ENCODE measurements around the gene MAPRE2. TPM values are rescaled to one million over a fixed set of nuclear protein-coding genes. Genes with fewer than 3 reads are reported as not detected.

Gene MAPRE2
- total RNA-seq, 2 experiments from 2014 or later, result 62.5 to 66.2 TPM

GRCh38 chr18:35117372-35117771 is 76.2 kb downstream of the MAPRE2 start:
- peaks cover 44% of the 10 kb centered on the region for H3K4me1 Mint-ChIP-seq (ENCODE audit: low read depth)
- H3K36me3 Mint-ChIP-seq (ENCODE audit: low read depth), result peaks cover 9% of the 10 kb centered on the region
- no peak overlapping the region for H3K4me3 Mint-ChIP-seq
- no peaks in the 10 kb centered on the region for H3K27me3 Mint-ChIP-seq (ENCODE audit: low read depth)
- intact Hi-C loops (cut with micrococcal nuclease), result no loop called here
- CTCF ChIA-PET, result no interaction called here
- no peaks in the 10 kb centered on the region for H3K9me3 Mint-ChIP-seq
- no peak overlapping the region for H3K27ac Mint-ChIP-seq
- DNase-seq, result no peak

GRCh38 chr18:35117951-35118411 is 76.8 kb downstream of the MAPRE2 start:
- no peak overlapping the region for H3K27ac Mint-ChIP-seq
- intact Hi-C loops (cut with micrococcal nuclease), result no loop called here
- H3K4me3 Mint-ChIP-seq, result no peak overlapping the region
- H3K36me3 Mint-ChIP-seq (ENCODE audit: low read depth), result peaks cover 6% of the 10 kb centered on the region
- no peak for DNase-seq
- no peaks in the 10 kb centered on the region for H3K27me3 Mint-ChIP-seq (ENCODE audit: low read depth)
- H3K9me3 Mint-ChIP-seq, result no peaks in the 10 kb centered on the region
- H3K4me1 Mint-ChIP-seq (ENCODE audit: low read depth), result peaks cover 48% of the 10 kb centered on the region
- CTCF ChIA-PET, result no interaction called here

GRCh38 chr18:35118641-35119040 is 77.4 kb downstream of the MAPRE2 start:
- intact Hi-C loops (cut with micrococcal nuclease), result no loop called here
- CTCF ChIA-PET, result no interaction called here
- no peak overlapping the region for H3K27ac Mint-ChIP-seq
- DNase-seq, result no peak
- H3K27me3 Mint-ChIP-seq (ENCODE audit: low read depth), result no peaks in the 10 kb centered on the region
- peaks cover 9% of the 10 kb centered on the region for H3K36me3 Mint-ChIP-seq (ENCODE audit: low read depth)
- H3K9me3 Mint-ChIP-seq, result peaks cover 2% of the 10 kb centered on the region
- peaks cover 50% of the 10 kb centered on the region for H3K4me1 Mint-ChIP-seq (ENCODE audit: low read depth)
- H3K4me3 Mint-ChIP-seq, result no peak overlapping the region

GRCh38 chr18:35121038-35121437 is 79.8 kb downstream of the MAPRE2 start:
- Mint-ChIP-seq H3K36me3 (ENCODE audit: low read depth) (peaks cover 15% of the 10 kb centered on the region), H3K27me3 (ENCODE audit: low read depth) (no peaks in the 10 kb centered on the region), H3K27ac (no peak overlapping the region), H3K4me1 (ENCODE audit: low read depth) (peaks cover 46% of the 10 kb centered on the region), H3K4me3 (no peak overlapping the region), H3K9me3 (peaks cover 9% of the 10 kb centered on the region)
- CTCF ChIA-PET, result interaction anchor here (0.9 to 2.2 kb wide), 5 partner anchors 17 to 114 kb away, joined by 3 to 6 read pairs (median 3); no protein-coding TSS in a partner anchor
- intact Hi-C loops (cut with micrococcal nuclease), result no loop called here
- no peak for DNase-seq

GRCh38 chr18:35121531-35121930 is 80.3 kb downstream of the MAPRE2 start:
- Mint-ChIP-seq H3K27me3 (ENCODE audit: low read depth) (no peaks in the 10 kb centered on the region), H3K27ac (no peak overlapping the region), H3K4me1 (ENCODE audit: low read depth) (peaks cover 41% of the 10 kb centered on the region), H3K36me3 (ENCODE audit: low read depth) (peaks cover 16% of the 10 kb centered on the region), H3K9me3 (peaks cover 9% of the 10 kb centered on the region), H3K4me3 (no peak overlapping the region)
- CTCF ChIA-PET, result interaction anchor here (0.9 to 2.2 kb wide), 3 partner anchors 33 to 115 kb away, joined by 3 to 6 read pairs (median 3); no protein-coding TSS in a partner anchor
- DNase-seq, result no peak
- intact Hi-C loops (cut with micrococcal nuclease), result no loop called here

- peak overlapping the region; percentile 47 for H3K27ac Mint-ChIP-seq
- CTCF ChIA-PET, result interaction anchor here (0.7 to 2.2 kb wide), 5 partner anchors 13 to 116 kb away, joined by 3 to 6 read pairs (median 4); partner anchors contain the start of gene MAPRE2
- intact Hi-C loops (cut with micrococcal nuclease), result loop anchor here (2.0 kb wide), 1 partner anchor 96 kb away; no protein-coding TSS in a partner anchor
- H3K27me3 Mint-ChIP-seq (ENCODE audit: low read depth), result no peaks in the 10 kb centered on the region
- peaks cover 9% of the 10 kb centered on the region for H3K9me3 Mint-ChIP-seq
- peak; percentile 65 for DNase-seq
- H3K4me1 Mint-ChIP-seq (ENCODE audit: low read depth), result peaks cover 36% of the 10 kb centered on the region
- peaks cover 16% of the 10 kb centered on the region for H3K36me3 Mint-ChIP-seq (ENCODE audit: low read depth)
- H3K4me3 Mint-ChIP-seq, result peak overlapping the region; percentile 27
Measured at GRCh38 chr18:35122586-35123224, 81.5 kb downstream of the MAPRE2 start.

- no peaks in the 10 kb centered on the region for H3K27me3 Mint-ChIP-seq (ENCODE audit: low read depth)
- intact Hi-C loops (cut with micrococcal nuclease), result loop anchor here (2.0 kb wide), 1 partner anchor 97 kb away; no protein-coding TSS in a partner anchor
- peaks cover 33% of the 10 kb centered on the region for H3K4me1 Mint-ChIP-seq (ENCODE audit: low read depth)
- H3K4me3 Mint-ChIP-seq, result no peak overlapping the region
- H3K9me3 Mint-ChIP-seq, result peaks cover 9% of the 10 kb centered on the region
- CTCF ChIA-PET, result interaction anchor here (0.6 to 1.3 kb wide), 3 partner anchors 83 to 1087 kb away, joined by 3 to 4 read pairs (median 3); partner anchors contain the start of gene MAPRE2
- DNase-seq, result no peak
- no peak overlapping the region for H3K27ac Mint-ChIP-seq
- H3K36me3 Mint-ChIP-seq (ENCODE audit: low read depth), result peaks cover 19% of the 10 kb centered on the region
Measured at GRCh38 chr18:35123811-35124210, 82.6 kb downstream of the MAPRE2 start.

GRCh38 chr18:35127201-35127600 is 86.0 kb downstream of the MAPRE2 start:
- peaks cover 33% of the 10 kb centered on the region for H3K36me3 Mint-ChIP-seq (ENCODE audit: low read depth)
- CTCF ChIA-PET, result interaction anchor here (0.6 to 2.1 kb wide), 7 partner anchors 10 to 796 kb away, joined by 3 to 8 read pairs (median 3); no protein-coding TSS in a partner anchor
- DNase-seq, result peak; percentile 19

GRCh38 chr18:35128675-35129074 is 87.5 kb downstream of the MAPRE2 start:
- no peak for DNase-seq
- intact Hi-C loops (cut with micrococcal nuclease), result loop anchor here (5.0 kb wide), 1 partner anchor 121 kb away; no protein-coding TSS in a partner anchor
- Mint-ChIP-seq H3K4me1 (ENCODE audit: low read depth) (peaks cover 2% of the 10 kb centered on the region), H3K27me3 (ENCODE audit: low read depth) (no peaks in the 10 kb centered on the region), H3K4me3 (no peak overlapping the region), H3K27ac (no peak overlapping the region), H3K36me3 (ENCODE audit: low read depth) (peaks cover 30% of the 10 kb centered on the region), H3K9me3 (peaks cover 6% of the 10 kb centered on the region)
- CTCF ChIA-PET, result interaction anchor here (2.1 kb wide), 1 partner anchor 14 kb away, joined by 8 read pairs; no protein-coding TSS in a partner anchor

More at GRCh38 chr18:35127201-35127600, 86.0 kb downstream of the MAPRE2 start:
- peaks cover 13% of the 10 kb centered on the region for H3K4me1 Mint-ChIP-seq (ENCODE audit: low read depth)
- intact Hi-C loops (cut with micrococcal nuclease), result loop anchor here (5.0 kb wide), 1 partner anchor 120 kb away; no protein-coding TSS in a partner anchor
- H3K27me3 Mint-ChIP-seq (ENCODE audit: low read depth), result no peaks in the 10 kb centered on the region
- H3K27ac Mint-ChIP-seq, result no peak overlapping the region
- H3K9me3 Mint-ChIP-seq, result peaks cover 9% of the 10 kb centered on the region
- no peak overlapping the region for H3K4me3 Mint-ChIP-seq

- CTCF ChIA-PET, result interaction anchor here (0.7 to 1.4 kb wide), 2 partner anchors 13 to 14 kb away, joined by 3 to 4 read pairs; no protein-coding TSS in a partner anchor
- DNase-seq, result no peak
- Mint-ChIP-seq H3K9me3 (no peaks in the 10 kb centered on the region), H3K4me1 (ENCODE audit: low read depth) (peaks cover 2% of the 10 kb centered on the region), H3K4me3 (no peak overlapping the region), H3K36me3 (ENCODE audit: low read depth) (peaks cover 28% of the 10 kb centered on the region), H3K27me3 (ENCODE audit: low read depth) (no peaks in the 10 kb centered on the region), H3K27ac (no peak overlapping the region)
- intact Hi-C loops (cut with micrococcal nuclease), result no loop called here
Measured at GRCh38 chr18:35130236-35130635, 89.0 kb downstream of the MAPRE2 start.

GRCh38 chr18:35131387-35132020 is 90.3 kb downstream of the MAPRE2 start:
- no peak overlapping the region for H3K27ac Mint-ChIP-seq
- H3K4me1 Mint-ChIP-seq (ENCODE audit: low read depth), result peaks cover 2% of the 10 kb centered on the region
- no peak overlapping the region for H3K4me3 Mint-ChIP-seq
- H3K9me3 Mint-ChIP-seq, result no peaks in the 10 kb centered on the region
- CTCF ChIA-PET, result interaction anchor here (1.0 kb wide), 1 partner anchor 265 kb away, joined by 3 read pairs; no protein-coding TSS in a partner anchor
- DNase-seq, result no peak
- intact Hi-C loops (cut with micrococcal nuclease), result no loop called here
- H3K27me3 Mint-ChIP-seq (ENCODE audit: low read depth), result no peaks in the 10 kb centered on the region
- H3K36me3 Mint-ChIP-seq (ENCODE audit: low read depth), result peaks cover 31% of the 10 kb centered on the region
